PC-9 (cell line): ENCODE results near the gene MPHOSPH6. TPM values are rescaled to one million over a fixed set of nuclear protein-coding genes. Genes with fewer than 3 reads are reported as not detected.

ENCODE experiments used
- BruUV-seq: library from RNA; stranded (reverse); fragments of 400-500 nt; replicated peaks from 2 replicates; lab custom pipeline; 2021; lab: Mats Ljungman, UMichigan
- CTCF ChIA-PET: fragments of 300-600 bp; sonication (Branson Sonifier 250); formaldehyde crosslinking; loops from one replicate; lab custom pipeline; 2022; ENCODE audit warnings: antibody characterized with exemption; lab: Charles Lee
- POLR2A ChIA-PET: fragments of 300-600 bp; sonication (Branson Sonifier 250); formaldehyde crosslinking; loops from one replicate; lab custom pipeline; 2022; ENCODE audit warnings: antibody characterized with exemption; ENCODE audit not compliant: unreplicated experiment; lab: Charles Lee
- DNase-seq, 2 experiments: peaks; one replicate each; pipeline versions ENCODE4 v3.0.0 to v3.0.0-alpha.2; 2015 to 2022; ENCODE audit warnings: mixed read lengths in 1 of 2
- H2AFZ ChIP-seq: fragments of 200-600 bp; sonication (generic); 2 replicates; pipeline ENCODE4 v1.8.1; 2017; ENCODE audit warnings: antibody characterized with exemption
- H3F3A ChIP-seq: fragments of 200-600 bp; sonication (generic); 2 replicates; pipeline ENCODE4 v1.8.1; 2017; ENCODE audit warnings: antibody characterized with exemption, mild to moderate bottlenecking, low read depth; ENCODE audit not compliant: insufficient read depth
- H3K27ac ChIP-seq: fragments of 200-600 bp; sonication (generic); 2 replicates; pipeline ENCODE4 v1.6.1; 2016; ENCODE audit warnings: mixed run types
- H3K27me3 ChIP-seq: fragments of 200-600 bp; sonication (generic); 2 replicates; pipeline ENCODE4 v1.6.1; 2016; ENCODE audit warnings: low read depth, mixed run types; ENCODE audit not compliant: insufficient read depth
- H3K36me3 ChIP-seq: fragments of 200-600 bp; sonication (generic); 2 replicates; pipeline ENCODE4 v1.6.1; 2016; ENCODE audit warnings: low read depth, mixed run types
- H3K4me1 ChIP-seq: fragments of 200-600 bp; sonication (generic); replicated peaks from 2 replicates; pipeline ENCODE4 v1.6.1; 2016; ENCODE audit warnings: mixed run types; ENCODE audit not compliant: insufficient read depth
- H3K4me2 ChIP-seq: fragments of 200-600 bp; sonication (generic); 2 replicates; pipeline ENCODE4 v1.6.1; 2017; ENCODE audit warnings: mixed run types
- H3K4me3 ChIP-seq: fragments of 200-600 bp; sonication (generic); 2 replicates; pipeline ENCODE4 v1.6.1; 2016; ENCODE audit warnings: mixed run types
- H3K79me2 ChIP-seq: fragments of 200-600 bp; sonication (generic); 2 replicates; pipeline ENCODE4 v1.6.1; 2017; ENCODE audit warnings: low read depth, mixed run types
- H3K9me2 ChIP-seq: fragments of 200-600 bp; sonication (generic); 2 replicates; pipeline ENCODE4 v1.8.1; 2017; ENCODE audit warnings: mild to moderate bottlenecking; ENCODE audit not compliant: insufficient read depth
- H3K9me3 ChIP-seq: fragments of 200-600 bp; sonication (generic); 2 replicates; pipeline ENCODE4 v1.8.1; 2016; ENCODE audit warnings: low read depth; ENCODE audit not compliant: insufficient read depth
- H4K20me1 ChIP-seq: fragments of 200-600 bp; sonication (generic); 2 replicates; pipeline ENCODE4 v1.8.1; 2017; ENCODE audit not compliant: insufficient read depth
- CTCF ChIP-seq: fragments of 200-600 bp; sonication (generic); conservative IDR thresholded peaks from 2 replicates; pipeline ENCODE4 v1.6.1; 2017; ENCODE audit warnings: mixed run types, antibody characterized with exemption, mild to moderate bottlenecking, moderate library complexity
- EZH2 ChIP-seq: fragments of 200-600 bp; sonication (generic); IDR thresholded peaks from 2 replicates; pipeline ENCODE4 v1.8.0; 2017; ENCODE audit warnings: antibody characterized with exemption, low read depth
- intact Hi-C: fragments of 100-400 bp; cut with micrococcal nuclease; formaldehyde crosslinking; loops from one replicate; pipeline ENCODE4 v1.10.0; 2022; ENCODE audit not compliant: unreplicated experiment
- total RNA-seq: library from RNA; stranded (reverse); gene quantifications from 2 replicates; pipeline ENCODE4 v1.2.3, GENCODE V29; 2021

Gene MPHOSPH6
- total RNA-seq, 1 experiment from 2014 or later = 15.2 TPM

GRCh38 chr16:82108100-82108499 lies 61.9 kb downstream of the MPHOSPH6 start:
- no peaks in the 10 kb centered on the region for H3K36me3 ChIP-seq
- no peaks in the 10 kb centered on the region for H3K9me2 ChIP-seq
- no peak overlapping the region for H3K4me3 ChIP-seq
- no peak overlapping the region for H3K27ac ChIP-seq
- no peaks in the 10 kb centered on the region; the same call in 1 of the 2 replicates for H3K9me3 ChIP-seq
- intact Hi-C loops = no loop called here
- no peak overlapping the region for H2AFZ ChIP-seq
- ChIA-PET CTCF (no interaction called here), POLR2A (no interaction called here)
- H3K4me1 ChIP-seq = no peaks in the 10 kb centered on the region
- H3F3A ChIP-seq = no peaks in the 10 kb centered on the region
- TF ChIP-seq EZH2 (no peak), CTCF (no peak)
- no peaks in the 10 kb centered on the region for H4K20me1 ChIP-seq
- H3K27me3 ChIP-seq = peaks cover 4% of the 10 kb centered on the region; the same call in 1 of the 2 replicates
- H3K4me2 ChIP-seq = no peak overlapping the region
- BruUV-seq = no TSS peak
- DNase-seq = no peak
- H3K79me2 ChIP-seq = no peaks in the 10 kb centered on the region

- H3K9me2 ChIP-seq = no peaks in the 10 kb centered on the region
- BruUV-seq = no TSS peak
- ChIA-PET POLR2A (no interaction called here), CTCF (no interaction called here)
- no peaks in the 10 kb centered on the region for H3K79me2 ChIP-seq
- no peak for TF ChIP-seq EZH2
- TF ChIP-seq CTCF = no peak
- no peak overlapping the region for H2AFZ ChIP-seq
- no peaks in the 10 kb centered on the region for H4K20me1 ChIP-seq
- no peaks in the 10 kb centered on the region for H3K4me1 ChIP-seq
- DNase-seq = no peak
- H3K4me3 ChIP-seq = no peak overlapping the region
- no peaks in the 10 kb centered on the region for H3F3A ChIP-seq
- peaks cover 26% of the 10 kb centered on the region for H3K27me3 ChIP-seq
- H3K9me3 ChIP-seq = no peaks in the 10 kb centered on the region; the same call in 1 of the 2 replicates
- no peak overlapping the region for H3K27ac ChIP-seq
- H3K36me3 ChIP-seq = no peaks in the 10 kb centered on the region
- H3K4me2 ChIP-seq = no peak overlapping the region
- intact Hi-C loops = no loop called here
Measured at GRCh38 chr16:82105107-82105506, 64.9 kb downstream of the MPHOSPH6 start.

Other genes with a start within 250 kb of the MPHOSPH6 start
- gene SDR42E1, start 158.8 kb downstream of the MPHOSPH6 start, total RNA-seq = 10.5 and 11.6 TPM in 2 replicates
- gene HSD17B2, start 135.0 kb downstream of the MPHOSPH6 start, total RNA-seq = not detected in 2 replicates